AG04450 (cell line): ENCODE data around the gene FNDC7. TPM values are rescaled to one million over a fixed set of nuclear protein-coding genes. Genes with fewer than 3 reads are reported as not detected.

Source experiments
- CTCF ChIA-PET: fragments of 300-600, 350-600 bp; formaldehyde crosslinking; extraction: SDS; loops from one replicate; lab custom pipeline; 2022; ENCODE audit warnings: antibody characterized with exemption, inconsistent platforms; lab: Charles Lee
- POLR2A ChIA-PET: fragments of 350-600 bp; formaldehyde crosslinking; extraction: SDS; loops from one replicate; lab custom pipeline; 2021; ENCODE audit warnings: antibody characterized with exemption, inconsistent platforms; lab: Yijun Ruan, JAX
- DNase-seq: peaks from one replicate; pipeline ENCODE4 v3.0.0-alpha.2; 2011; ENCODE audit warnings: low read depth, low spot score
- H3K27ac ChIP-seq: one replicate; pipeline ENCODE4 v1.5.1; 2012; ENCODE audit warnings: low read depth, low read length, control low read depth
- H3K27me3 ChIP-seq: one replicate; pipeline ENCODE4 v1.6.0; 2012; ENCODE audit warnings: low read length; ENCODE audit not compliant: control insufficient read depth, insufficient read depth
- H3K4me3 ChIP-seq: 2 replicates; pipeline ENCODE4 v1.5.1; 2011; ENCODE audit warnings: mild to moderate bottlenecking, low read depth, low read length, control low read depth
- H3K9me3 ChIP-seq: 2 replicates; pipeline ENCODE4 v1.5.1; 2012; ENCODE audit warnings: low read length; ENCODE audit not compliant: control insufficient read depth, insufficient read depth
- CTCF ChIP-seq: IDR thresholded peaks from 2 replicates; pipeline ENCODE4 v1.5.1; 2011; ENCODE audit warnings: low read depth, low read length, control low read depth, inconsistent platforms
- polyA plus RNA-seq: library from polyadenylated mRNA; depleted of rRNA; stranded (reverse); fragments of >200 nt; gene quantifications from 2 replicates; pipeline ENCODE4 v1.2.3, GENCODE V29; 2011

The FNDC7 gene
- polyA plus RNA-seq, 1 experiment = not detected

- peak overlapping the region; percentile 98 for H3K4me3 ChIP-seq
- POLR2A ChIA-PET = interaction anchor here (0.8 to 1.3 kb wide), 3 partner anchors 53 to 69 kb away, joined by 3 to 13 read pairs (median 4); partner anchors contain the start of gene PRPF38B
- CTCF ChIA-PET = interaction anchor here (0.6 to 1.5 kb wide), 3 partner anchors 9 to 159 kb away, joined by 3 to 4 read pairs (median 3); no protein-coding TSS in a partner anchor
- peak overlapping the region; percentile 97 for H3K27ac ChIP-seq
- no peaks in the 10 kb centered on the region for H3K27me3 ChIP-seq
- DNase-seq = peak; percentile 54
- H3K9me3 ChIP-seq = no peaks in the 10 kb centered on the region; the same call in 1 of the 2 replicates
- TF ChIP-seq CTCF = no peak
Measured at GRCh38 chr1:108747171-108747850, 34.6 kb downstream of the FNDC7 start.

GRCh38 chr1:108747898-108748297 is 35.2 kb downstream of the FNDC7 start:
- ChIA-PET POLR2A (no interaction called here), CTCF (interaction anchor here (1.5 kb wide), 1 partner anchor 150 kb away, joined by 3 read pairs; no protein-coding TSS in a partner anchor)
- Histone ChIP-seq H3K27me3 (no peaks in the 10 kb centered on the region), H3K4me3 (peak overlapping the region; percentile 98; the same call in 1 of the 2 replicates), H3K9me3 (no peaks in the 10 kb centered on the region; the same call in 1 of the 2 replicates), H3K27ac (no peak overlapping the region)
- no peak for TF ChIP-seq CTCF
- DNase-seq = no peak

- no peak for TF ChIP-seq CTCF
- CTCF ChIA-PET = no interaction called here
- no peak for DNase-seq
Measured at GRCh38 chr1:108749081-108749480, 36.4 kb downstream of the FNDC7 start.

GRCh38 chr1:108750476-108751181 is 37.9 kb downstream of the FNDC7 start:
- Histone ChIP-seq H3K27me3 (no peaks in the 10 kb centered on the region), H3K27ac (no peak overlapping the region), H3K4me3 (no peak overlapping the region), H3K9me3 (no peaks in the 10 kb centered on the region; the same call in 1 of the 2 replicates)
- ChIA-PET POLR2A (no interaction called here), CTCF (no interaction called here)
- TF ChIP-seq CTCF = no peak
- no peak for DNase-seq

More at GRCh38 chr1:108749081-108749480, 36.4 kb downstream of the FNDC7 start:
- Histone ChIP-seq H3K27me3 (no peaks in the 10 kb centered on the region), H3K27ac (no peak overlapping the region), H3K4me3 (no peak overlapping the region), H3K9me3 (no peaks in the 10 kb centered on the region; the same call in 1 of the 2 replicates)
- POLR2A ChIA-PET = no interaction called here
